SK-N-SH treated with all-trans-retinoic acid at 6 μM for 48 hours (cell line): ENCODE results near the gene SCN9A.
A peak's percentile ranks its signal among the peaks of the same experiment; 100 is the strongest.

Experiments
- ATAC-seq: fragments of 200-7000 bp; cut with Tn5 transposase; 3 replicates; pipeline ENCODE4 v1.9.1; 2020; ENCODE audit warnings: mild to moderate bottlenecking, moderate library complexity
- ARNTL ChIP-seq: fragments of 450-650 bp; formaldehyde crosslinking; IDR thresholded peaks from 2 replicates; pipeline ENCODE4 v1.5.0; 2020; ENCODE audit warnings: low read depth, mild to moderate bottlenecking, moderate library complexity, borderline replicate concordance
- CSDC2 ChIP-seq: fragments of 250-450 bp; sonication (Bioruptor Pico); IDR thresholded peaks from 2 replicates; pipeline ENCODE4 v1.5.0; 2020; ENCODE audit warnings: mild to moderate bottlenecking, moderate library complexity
- CSRNP3 ChIP-seq: fragments of 250-450 bp; sonication (Bioruptor Pico); IDR thresholded peaks from 2 replicates; pipeline ENCODE4 v1.5.1; 2021; ENCODE audit warnings: mild to moderate bottlenecking, moderate library complexity
- ESRRG ChIP-seq: fragments of 250-450 bp; sonication (Bioruptor Pico); IDR thresholded peaks from 2 replicates; pipeline ENCODE4 v1.6.1; 2021; ENCODE audit warnings: mild to moderate bottlenecking
- ISL1 ChIP-seq: fragments of 250-450 bp; sonication (Bioruptor Pico); IDR thresholded peaks from 2 replicates; pipeline ENCODE4 v2.1.2; 2022; ENCODE audit warnings: mild to moderate bottlenecking, moderate library complexity
- POU6F1 ChIP-seq: fragments of 250-450 bp; sonication (Bioruptor Pico); IDR thresholded peaks from 2 replicates; pipeline ENCODE4 v1.8.0; 2021; ENCODE audit warnings: low read depth, mild to moderate bottlenecking, moderate library complexity, borderline replicate concordance
- PPARA ChIP-seq: fragments of 250-450 bp; sonication (Bioruptor Pico); IDR thresholded peaks from 2 replicates; pipeline ENCODE4 v1.5.0; 2020; ENCODE audit warnings: mild to moderate bottlenecking, borderline replicate concordance
- SNAI2 ChIP-seq: fragments of 250-450 bp; sonication (Bioruptor Pico); IDR thresholded peaks from 2 replicates; pipeline ENCODE4 v1.5.0; 2020; ENCODE audit warnings: mild to moderate bottlenecking, moderate library complexity
- TOX ChIP-seq: fragments of 250-450 bp; sonication (Bioruptor Pico); IDR thresholded peaks from 2 replicates; pipeline ENCODE4 v1.8.0; 2021; ENCODE audit warnings: mild to moderate bottlenecking, moderate library complexity, borderline replicate concordance
- ZC3H10 ChIP-seq: fragments of 250-450 bp; sonication (Bioruptor Pico); IDR thresholded peaks from 2 replicates; pipeline ENCODE4 v1.5.1; 2021; ENCODE audit warnings: mild to moderate bottlenecking, moderate library complexity
- ZFP3 ChIP-seq: fragments of 250-450 bp; sonication (Bioruptor Pico); IDR thresholded peaks from 2 replicates; pipeline ENCODE4 v1.5.0; 2020; ENCODE audit warnings: mild to moderate bottlenecking, moderate library complexity
- ZFP30 ChIP-seq: fragments of 450-650 bp; formaldehyde crosslinking; IDR thresholded peaks from 2 replicates; pipeline ENCODE4 v1.5.0; 2022; ENCODE audit warnings: mild to moderate bottlenecking, moderate library complexity
- ZNF8 ChIP-seq: fragments of 450-650 bp; formaldehyde crosslinking; IDR thresholded peaks from 2 replicates; pipeline ENCODE4 v1.5.0; 2020; ENCODE audit warnings: mild to moderate bottlenecking, moderate library complexity
- TF ChIP-seq, protein P1 (sequence below): fragments of 250-450 bp; sonication (Bioruptor Pico); IDR thresholded peaks from 2 replicates; pipeline ENCODE4 v1.5.1; 2020; ENCODE audit warnings: low read depth, mild to moderate bottlenecking, moderate library complexity
- TF ChIP-seq, protein P2 (sequence below): fragments of 250-450 bp; sonication (Bioruptor Pico); IDR thresholded peaks from 2 replicates; pipeline ENCODE4 v1.5.0; 2020; ENCODE audit warnings: mild to moderate bottlenecking, moderate library complexity
- TF ChIP-seq, protein P3 (sequence below): fragments of 250-450 bp; sonication (Bioruptor Pico); IDR thresholded peaks from 2 replicates; pipeline ENCODE4 v1.8.0; 2020; ENCODE audit warnings: mild to moderate bottlenecking, moderate library complexity, borderline replicate concordance

SCN9A gene

GRCh38 chr2:166351319-166351718 lies 24.4 kb downstream of the SCN9A start (continued):
- TF ChIP-seq POU6F1 (no peak), ZC3H10 (no peak), ZFP30 (no peak), ZFP3 (CRISPR knock-in tag) (0 out of 2 replicates have a peak, but pooled peaks have one; percentile 29), CSRNP3 (CRISPR knock-in tag) (no peak; the same call in 1 of the 2 replicates)

DNA sequence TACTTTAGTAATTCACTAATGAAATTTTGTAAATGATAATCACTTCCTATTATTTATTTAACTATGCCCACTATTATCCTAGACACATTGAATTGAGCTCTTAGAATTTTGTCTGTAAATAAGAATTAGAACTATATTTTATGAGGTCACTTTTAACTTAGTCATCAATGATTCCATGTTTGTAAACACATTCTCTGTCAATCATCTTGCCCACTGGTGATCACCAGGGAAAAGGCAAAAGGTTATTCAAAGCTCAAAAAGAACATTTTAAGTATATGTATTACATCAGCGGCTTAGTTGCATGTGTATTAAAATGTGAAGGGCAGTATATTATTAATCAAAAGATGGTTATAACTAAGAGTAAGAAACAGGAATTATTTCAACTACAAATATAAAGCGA lies 25.2 kb downstream of the SCN9A start:
- no peak for ATAC-seq
- TF ChIP-seq CSRNP3 (CRISPR knock-in tag), result no peak
- TF ChIP-seq ZFP30, result no peak
- TF ChIP-seq, protein P1, sequence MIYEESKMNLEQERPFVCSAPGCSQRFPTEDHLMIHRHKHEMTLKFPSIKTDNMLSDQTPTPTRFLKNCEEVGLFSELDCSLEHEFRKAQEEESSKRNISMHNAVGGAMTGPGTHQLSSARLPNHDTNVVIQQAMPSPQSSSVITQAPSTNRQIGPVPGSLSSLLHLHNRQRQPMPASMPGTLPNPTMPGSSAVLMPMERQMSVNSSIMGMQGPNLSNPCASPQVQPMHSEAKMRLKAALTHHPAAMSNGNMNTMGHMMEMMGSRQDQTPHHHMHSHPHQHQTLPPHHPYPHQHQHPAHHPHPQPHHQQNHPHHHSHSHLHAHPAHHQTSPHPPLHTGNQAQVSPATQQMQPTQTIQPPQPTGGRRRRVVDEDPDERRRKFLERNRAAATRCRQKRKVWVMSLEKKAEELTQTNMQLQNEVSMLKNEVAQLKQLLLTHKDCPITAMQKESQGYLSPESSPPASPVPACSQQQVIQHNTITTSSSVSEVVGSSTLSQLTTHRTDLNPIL (CRISPR knock-in tag), result no peak
- TF ChIP-seq, protein P2, sequence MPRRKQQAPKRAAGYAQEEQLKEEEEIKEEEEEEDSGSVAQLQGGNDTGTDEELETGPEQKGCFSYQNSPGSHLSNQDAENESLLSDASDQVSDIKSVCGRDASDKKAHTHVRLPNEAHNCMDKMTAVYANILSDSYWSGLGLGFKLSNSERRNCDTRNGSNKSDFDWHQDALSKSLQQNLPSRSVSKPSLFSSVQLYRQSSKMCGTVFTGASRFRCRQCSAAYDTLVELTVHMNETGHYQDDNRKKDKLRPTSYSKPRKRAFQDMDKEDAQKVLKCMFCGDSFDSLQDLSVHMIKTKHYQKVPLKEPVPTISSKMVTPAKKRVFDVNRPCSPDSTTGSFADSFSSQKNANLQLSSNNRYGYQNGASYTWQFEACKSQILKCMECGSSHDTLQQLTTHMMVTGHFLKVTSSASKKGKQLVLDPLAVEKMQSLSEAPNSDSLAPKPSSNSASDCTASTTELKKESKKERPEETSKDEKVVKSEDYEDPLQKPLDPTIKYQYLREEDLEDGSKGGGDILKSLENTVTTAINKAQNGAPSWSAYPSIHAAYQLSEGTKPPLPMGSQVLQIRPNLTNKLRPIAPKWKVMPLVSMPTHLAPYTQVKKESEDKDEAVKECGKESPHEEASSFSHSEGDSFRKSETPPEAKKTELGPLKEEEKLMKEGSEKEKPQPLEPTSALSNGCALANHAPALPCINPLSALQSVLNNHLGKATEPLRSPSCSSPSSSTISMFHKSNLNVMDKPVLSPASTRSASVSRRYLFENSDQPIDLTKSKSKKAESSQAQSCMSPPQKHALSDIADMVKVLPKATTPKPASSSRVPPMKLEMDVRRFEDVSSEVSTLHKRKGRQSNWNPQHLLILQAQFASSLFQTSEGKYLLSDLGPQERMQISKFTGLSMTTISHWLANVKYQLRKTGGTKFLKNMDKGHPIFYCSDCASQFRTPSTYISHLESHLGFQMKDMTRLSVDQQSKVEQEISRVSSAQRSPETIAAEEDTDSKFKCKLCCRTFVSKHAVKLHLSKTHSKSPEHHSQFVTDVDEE (CRISPR knock-in tag), result no peak
- TF ChIP-seq ZNF8 (CRISPR knock-in tag), result no peak
- no peak for TF ChIP-seq ZFP3 (CRISPR knock-in tag)
- TF ChIP-seq, protein P3, sequence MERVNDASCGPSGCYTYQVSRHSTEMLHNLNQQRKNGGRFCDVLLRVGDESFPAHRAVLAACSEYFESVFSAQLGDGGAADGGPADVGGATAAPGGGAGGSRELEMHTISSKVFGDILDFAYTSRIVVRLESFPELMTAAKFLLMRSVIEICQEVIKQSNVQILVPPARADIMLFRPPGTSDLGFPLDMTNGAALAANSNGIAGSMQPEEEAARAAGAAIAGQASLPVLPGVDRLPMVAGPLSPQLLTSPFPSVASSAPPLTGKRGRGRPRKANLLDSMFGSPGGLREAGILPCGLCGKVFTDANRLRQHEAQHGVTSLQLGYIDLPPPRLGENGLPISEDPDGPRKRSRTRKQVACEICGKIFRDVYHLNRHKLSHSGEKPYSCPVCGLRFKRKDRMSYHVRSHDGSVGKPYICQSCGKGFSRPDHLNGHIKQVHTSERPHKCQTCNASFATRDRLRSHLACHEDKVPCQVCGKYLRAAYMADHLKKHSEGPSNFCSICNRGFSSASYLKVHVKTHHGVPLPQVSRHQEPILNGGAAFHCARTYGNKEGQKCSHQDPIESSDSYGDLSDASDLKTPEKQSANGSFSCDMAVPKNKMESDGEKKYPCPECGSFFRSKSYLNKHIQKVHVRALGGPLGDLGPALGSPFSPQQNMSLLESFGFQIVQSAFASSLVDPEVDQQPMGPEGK (CRISPR knock-in tag), result no peak
- TF ChIP-seq ISL1 (CRISPR knock-in tag), result no peak
- no peak for TF ChIP-seq PPARA (CRISPR knock-in tag)
- TF ChIP-seq TOX (CRISPR knock-in tag), result no peak
- TF ChIP-seq ZC3H10, result no peak
- TF ChIP-seq ESRRG, result no peak
- no peak for TF ChIP-seq POU6F1
- TF ChIP-seq CSDC2 (CRISPR knock-in tag), result no peak
- no peak for TF ChIP-seq SNAI2 (CRISPR knock-in tag)
- no peak for TF ChIP-seq ARNTL
